ENCODE measurements around the gene ST7. TPM values are rescaled to one million over a fixed set of nuclear protein-coding genes. Genes with fewer than 3 reads are reported as not detected.

Gene ST7
- total RNA-seq, 1 experiment from 2014 or later = 12.9 TPM

DNA sequence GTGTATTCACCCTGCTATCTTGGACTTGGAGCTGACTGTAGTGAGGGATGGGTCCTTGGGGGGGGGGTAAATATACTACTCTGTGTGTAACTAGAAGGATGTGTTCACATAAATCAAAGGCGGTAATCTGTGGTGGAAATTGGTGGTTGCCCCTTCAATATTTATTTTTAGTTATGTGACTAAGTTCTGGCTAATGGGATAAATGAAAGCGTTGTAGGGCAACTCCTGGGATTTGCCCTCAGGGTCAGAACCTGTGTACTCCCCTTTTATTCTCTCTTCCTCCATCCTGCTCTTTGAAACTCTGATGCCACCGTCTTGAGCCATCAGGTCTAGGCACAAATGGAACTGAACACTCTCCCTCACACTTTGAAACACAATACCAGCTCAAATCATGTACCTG, 24.3 kb upstream of the ST7 start:
- H2AK5ac ChIP-seq (ENCODE audit: insufficient read length, low read length) = no peak overlapping the region
- no peak overlapping the region for H3K27ac Mint-ChIP-seq
- H3K4me3 Mint-ChIP-seq = no peak overlapping the region
- no peak overlapping the region for H3K18ac ChIP-seq (ENCODE audit: insufficient read length, low read depth, low read length)
- no peak for DNase-seq
- no peak overlapping the region for H2BK5ac ChIP-seq (ENCODE audit: insufficient read length, low read length)
- H3K23ac ChIP-seq (ENCODE audit: insufficient read length, low read depth, low read length) = no peak overlapping the region
- no peak overlapping the region for H2AFZ ChIP-seq (ENCODE audit: low read length)
- H3K9me3 ChIP-seq (ENCODE audit: control insufficient read depth, low read depth, low read length) = no peaks in the 10 kb centered on the region
- H3K4ac ChIP-seq (ENCODE audit: low read depth, low read length) = no peak overlapping the region
- no peak overlapping the region for H3K14ac ChIP-seq (ENCODE audit: insufficient read depth, low read length)
- no peak overlapping the region for H3K27ac ChIP-seq (ENCODE audit: insufficient read length, low read depth, low read length)
- no peak overlapping the region for H2BK12ac ChIP-seq (ENCODE audit: insufficient read length, low read depth, low read length)
- H3K36me3 Mint-ChIP-seq (ENCODE audit: insufficient read depth in 1 of 3, low read depth in 3 of 3) = no peaks in the 10 kb centered on the region
- H3K79me1 ChIP-seq (ENCODE audit: insufficient read depth, low read depth, low read length, poor library complexity, severe bottlenecking) = no peaks in the 10 kb centered on the region
- no peak overlapping the region for H3K4me2 ChIP-seq (ENCODE audit: insufficient read depth, insufficient read length, low read length)
- H4K20me1 ChIP-seq (ENCODE audit: control insufficient read depth, insufficient read depth, insufficient read length) = no peaks in the 10 kb centered on the region
- no peak overlapping the region for H4K8ac ChIP-seq (replicated peaks; ENCODE audit: insufficient read length, low read depth, low read length)
- H3K9me3 Mint-ChIP-seq = no peaks in the 10 kb centered on the region
- H3K27me3 Mint-ChIP-seq (ENCODE audit: low read depth) = peaks cover 9% of the 10 kb centered on the region
- H3K4me1 ChIP-seq (ENCODE audit: insufficient read depth, low read length) = 0 out of 2 replicates have a peak, but pooled peaks cover 3% of the 10 kb centered on the region
- no CpG with 5 or more reads among the region's 3 CpGs for WGBS (ENCODE audit: extremely low coverage, insufficient read length, low lambda C conversion rate)
- no peaks in the 10 kb centered on the region for H3K23me2 ChIP-seq (ENCODE audit: insufficient read length, low read depth, low read length, poor library complexity, severe bottlenecking)
- H3K56ac ChIP-seq (ENCODE audit: insufficient read length, low read depth, low read length) = no peak overlapping the region
- H2BK120ac ChIP-seq (ENCODE audit: low read depth, low read length, poor library complexity, severe bottlenecking) = no peak overlapping the region
- no peak overlapping the region for H3K9ac ChIP-seq (ENCODE audit: extremely low read depth, insufficient read length, low read length)
- H3T11ph ChIP-seq (ENCODE audit: low read length) = no peak overlapping the region
- no peaks in the 10 kb centered on the region for H3K79me2 ChIP-seq (ENCODE audit: insufficient read depth, low read length)
- no peak overlapping the region for H4K5ac ChIP-seq (ENCODE audit: insufficient read length, low read depth, low read length)
- H4K91ac ChIP-seq (ENCODE audit: insufficient read length, low read depth, low read length) = no peak overlapping the region
- peaks cover 9 to 13% of the 10 kb centered on the region in 2 experiments for H3K4me1 Mint-ChIP-seq
- no peak overlapping the region for H2BK15ac ChIP-seq (ENCODE audit: low read depth, low read length)
- no peak overlapping the region for H2BK20ac ChIP-seq (ENCODE audit: low read depth, low read length, poor library complexity, severe bottlenecking)
- H3K27me3 ChIP-seq (ENCODE audit: insufficient read depth, low read length) = no peaks in the 10 kb centered on the region; the same call in 1 of the 2 replicates
- TF ChIP-seq CTCF (conservative IDR thresholded peaks at IDR 0.05) = no peak
